CD4-positive, alpha-beta T cell (primary cell): Measurements from ENCODE around the gene DCLK1. TPM values are rescaled to one million over a fixed set of nuclear protein-coding genes. Genes with fewer than 3 reads are reported as not detected.

ENCODE experiments used
- ATAC-seq: fragments of 200-7000 bp; cut with Tn5 transposase; one replicate; pipeline ENCODE4 v1.10.0; 2022; ENCODE audit warnings: mild to moderate bottlenecking; ENCODE audit not compliant: poor library complexity
- CTCF ChIA-PET: fragments of 350-600 bp; sonication (Branson Sonifier 250); formaldehyde crosslinking; loops from one replicate; lab custom pipeline; 2021; ENCODE audit warnings: antibody characterized with exemption, inconsistent platforms; lab: Charles Lee
- POLR2A ChIA-PET: fragments of 350-600 bp; sonication (Branson Sonifier 250); formaldehyde crosslinking; loops from one replicate; lab custom pipeline; 2021; ENCODE audit warnings: antibody characterized with exemption, inconsistent platforms; lab: Charles Lee
- DNase-seq, 14 experiments: peaks; one replicate each; pipeline ENCODE4 v3.0.0-alpha.2; 2013 to 2020; ENCODE audit warnings: mixed read lengths in 2 of 14
- H3K27ac ChIP-seq, 2 donors: one replicate each; pipeline versions ENCODE4 v1.5.1 to v1.7.0; 2013; ENCODE audit warnings: low read length in 2 of 2, low read depth in 1 of 2, mild to moderate bottlenecking in 1 of 2
- H3K27me3 ChIP-seq, 2 experiments: 1 replicate in 1 of 2; 2 replicates in 1 of 2; pipeline versions ENCODE4 v1.6.1 to v1.7.0; 2013; ENCODE audit warnings: low read length in 2 of 2, control low read depth in 1 of 2, mild to moderate bottlenecking in 1 of 2, moderate library complexity in 1 of 2; ENCODE audit not compliant: insufficient read depth in 2 of 2, control insufficient read depth in 1 of 2
- H3K36me3 ChIP-seq: one replicate; pipeline ENCODE4 v1.6.1; 2013; ENCODE audit warnings: low read length, control low read depth; ENCODE audit not compliant: insufficient read depth
- H3K4me1 ChIP-seq: one replicate; pipeline ENCODE4 v1.6.1; 2013; ENCODE audit warnings: low read length, control low read depth; ENCODE audit not compliant: insufficient read depth
- H3K4me3 ChIP-seq: one replicate; pipeline ENCODE4 v1.5.1; 2013; ENCODE audit warnings: mild to moderate bottlenecking, low read length, moderate library complexity
- H3K9me3 ChIP-seq, 2 experiments: 1 replicate in 1 of 2; 2 replicates in 1 of 2; pipeline versions ENCODE4 v1.6.1 to v1.7.0; 2013; ENCODE audit warnings: low read length in 2 of 2, mild to moderate bottlenecking in 2 of 2, control low read depth in 1 of 2, moderate library complexity in 1 of 2; ENCODE audit not compliant: control insufficient read depth in 1 of 2, insufficient read depth in 1 of 2
- H3K27ac Mint-ChIP-seq: one replicate; pipeline ENCODE4 v1.8.0; 2020; ENCODE audit warnings: mixed read lengths
- H3K27me3 Mint-ChIP-seq: one replicate; pipeline ENCODE4 v1.8.0; 2021; ENCODE audit warnings: mixed read lengths
- H3K36me3 Mint-ChIP-seq: one replicate; pipeline ENCODE4 v1.8.0; 2021; ENCODE audit warnings: low read depth, mixed read lengths
- H3K4me1 Mint-ChIP-seq: one replicate; pipeline ENCODE4 v1.8.0; 2021; ENCODE audit warnings: low read depth, mixed read lengths
- H3K4me3 Mint-ChIP-seq: one replicate; pipeline ENCODE4 v1.8.0; 2020; ENCODE audit warnings: mild to moderate bottlenecking, mixed read lengths
- H3K9me3 Mint-ChIP-seq: one replicate; pipeline ENCODE4 v1.8.0; 2020; ENCODE audit warnings: mixed read lengths
- CTCF ChIP-seq: fragments of 200-600 bp; IDR thresholded peaks from one replicate; pipeline ENCODE4 v1.8.0; 2022; ENCODE audit warnings: antibody characterized with exemption, mild to moderate bottlenecking
- intact Hi-C, 2 experiments: fragments of 100-400 bp; cut with DNase I in 1 of 2; cut with micrococcal nuclease in 1 of 2; formaldehyde crosslinking; loops; one replicate each; pipeline versions ENCODE4 v1.15.1 to v1.9.0; 2023 to 2025; cut with DNase I, micrococcal nuclease
- total RNA-seq, 174 experiments: library from RNA in 2 of 174; stranded (reverse) in 2 of 174; gene quantifications; one replicate each; pipeline ENCODE4 v1.2.3 and lab custom pipeline; 2021 to 2026

Gene DCLK1
- total RNA-seq, 2 experiments from 2014 or later, result not detected

GRCh38 chr13:36173571-36174322 lies 42.6 kb upstream of the DCLK1 start:
- H3K4me1 Mint-ChIP-seq, result no peaks in the 10 kb centered on the region
- H3K9me3 Mint-ChIP-seq, result no peaks in the 10 kb centered on the region
- DNase-seq (no peak), ATAC-seq (no peak)
- no peak for TF ChIP-seq CTCF
- H3K27me3 Mint-ChIP-seq, result no peaks in the 10 kb centered on the region
- POLR2A ChIA-PET, result no interaction called here
- H3K4me3 Mint-ChIP-seq, result no peak overlapping the region
- H3K27ac Mint-ChIP-seq, result no peak overlapping the region
- Histone ChIP-seq H3K27me3 (no peaks in the 10 kb centered on the region), H3K9me3 (peaks cover 0 to 3% of the 10 kb centered on the region in 2 experiments), H3K36me3 (no peaks in the 10 kb centered on the region), H3K4me1 (no peaks in the 10 kb centered on the region), H3K27ac (no peak overlapping the region), H3K4me3 (no peak overlapping the region)
- no peaks in the 10 kb centered on the region for H3K36me3 Mint-ChIP-seq
- CTCF ChIA-PET, result no interaction called here
- intact Hi-C loops, result no loop called here

GRCh38 chr13:36166046-36166445 lies 34.9 kb upstream of the DCLK1 start:
- no peaks in the 10 kb centered on the region for H3K36me3 ChIP-seq

GRCh38 chr13:36163809-36164308 lies 32.7 kb upstream of the DCLK1 start:
- POLR2A ChIA-PET, result no interaction called here
- DNase-seq, result no peak
- no peak for TF ChIP-seq CTCF

More at GRCh38 chr13:36166046-36166445, 34.9 kb upstream of the DCLK1 start:
- intact Hi-C loops, result no loop called here
- H3K4me3 Mint-ChIP-seq, result no peak overlapping the region
- CTCF ChIA-PET, result no interaction called here
- POLR2A ChIA-PET, result no interaction called here
- H3K27ac Mint-ChIP-seq, result no peak overlapping the region
- H3K9me3 ChIP-seq, result no peaks in the 10 kb centered on the region
- H3K4me1 Mint-ChIP-seq, result no peaks in the 10 kb centered on the region
- ATAC-seq, result no peak
- no peaks in the 10 kb centered on the region for H3K9me3 Mint-ChIP-seq
- TF ChIP-seq CTCF, result no peak
- H3K36me3 Mint-ChIP-seq, result no peaks in the 10 kb centered on the region
- H3K27me3 ChIP-seq, result no peaks in the 10 kb centered on the region
- no peak for DNase-seq
- H3K4me1 ChIP-seq, result no peaks in the 10 kb centered on the region
- no peaks in the 10 kb centered on the region for H3K27me3 Mint-ChIP-seq
- H3K4me3 ChIP-seq, result no peak overlapping the region
- H3K27ac ChIP-seq, result no peak overlapping the region

More at GRCh38 chr13:36163809-36164308, 32.7 kb upstream of the DCLK1 start:
- Mint-ChIP-seq H3K27ac (no peak overlapping the region), H3K36me3 (no peaks in the 10 kb centered on the region), H3K4me3 (no peak overlapping the region), H3K27me3 (no peaks in the 10 kb centered on the region), H3K9me3 (no peaks in the 10 kb centered on the region), H3K4me1 (no peaks in the 10 kb centered on the region)
- ATAC-seq, result no peak
- no peaks in the 10 kb centered on the region for H3K36me3 ChIP-seq
- intact Hi-C loops, result no loop called here
- no peaks in the 10 kb centered on the region for H3K9me3 ChIP-seq
- H3K27ac ChIP-seq, result no peak overlapping the region
- H3K27me3 ChIP-seq, result no peaks in the 10 kb centered on the region
- no peak overlapping the region for H3K4me3 ChIP-seq
- CTCF ChIA-PET, result no interaction called here
- no peaks in the 10 kb centered on the region for H3K4me1 ChIP-seq
